T47D (cell line): Measurements from ENCODE around the gene LTBP1.

Experiments
- DNase-seq, 2 experiments: peaks; one replicate each; pipeline versions ENCODE4 v3.0.0 to v3.0.0-alpha.2; 2011 to 2012; ENCODE audit warnings: low read depth in 1 of 2, low spot score in 1 of 2
- JUND ChIP-seq: IDR thresholded peaks from 2 replicates; pipeline ENCODE4 v1.6.1; 2012; ENCODE audit warnings: low read depth
- in situ Hi-C: cut with HindIII; loops from 2 replicates; pipeline ENCODE4 v1.10.0; 2016; ENCODE audit warnings: low sequenced_read_pairs, low pct_unique_long_range_greater_than_20kb

Gene LTBP1

GRCh38 chr2:33122726-33123125 lies 176.0 kb downstream of the LTBP1 start:
- no peak for DNase-seq
- in situ Hi-C loops: no loop called here
- no peak for TF ChIP-seq JUND

- no peak for TF ChIP-seq JUND
- no peak for DNase-seq
- in situ Hi-C loops: no loop called here
Observed at GRCh38 chr2:33123216-33123615, 176.5 kb downstream of the LTBP1 start.

GRCh38 chr2:33126552-33126951 lies 179.8 kb downstream of the LTBP1 start:
- in situ Hi-C loops: no loop called here
- no peak for TF ChIP-seq JUND
- no peak for DNase-seq

GRCh38 chr2:33126958-33127357 lies 180.2 kb downstream of the LTBP1 start:
- no peak for DNase-seq
- in situ Hi-C loops: no loop called here
- TF ChIP-seq JUND: no peak

- in situ Hi-C loops: no loop called here
- no peak for DNase-seq
- TF ChIP-seq JUND: no peak
Observed at GRCh38 chr2:33129263-33130053, 182.7 kb downstream of the LTBP1 start.

- DNase-seq: peak in 1 of 2 experiments; percentile 2
- no peak for TF ChIP-seq JUND
- in situ Hi-C loops: no loop called here
Observed at GRCh38 chr2:33130054-33130447, 183.3 kb downstream of the LTBP1 start.

- TF ChIP-seq JUND: no peak
- peak in 1 of 2 experiments; percentile 4 for DNase-seq
- in situ Hi-C loops: no loop called here
Observed at GRCh38 chr2:33130544-33130943, 183.8 kb downstream of the LTBP1 start.

- DNase-seq: no peak
- in situ Hi-C loops: no loop called here
- TF ChIP-seq JUND: no peak
Observed at GRCh38 chr2:33131111-33131510, 184.4 kb downstream of the LTBP1 start.

- no peak for DNase-seq
- no peak for TF ChIP-seq JUND
- in situ Hi-C loops: no loop called here
Observed at GRCh38 chr2:33131749-33132148, 185.0 kb downstream of the LTBP1 start.

GRCh38 chr2:33133454-33133952 lies 186.8 kb downstream of the LTBP1 start:
- in situ Hi-C loops: no loop called here
- DNase-seq: no peak
- TF ChIP-seq JUND: no peak

GRCh38 chr2:33134086-33134771 lies 187.5 kb downstream of the LTBP1 start:
- TF ChIP-seq JUND: no peak
- in situ Hi-C loops: no loop called here
- peak in 1 of 2 experiments; percentile 55 for DNase-seq

- in situ Hi-C loops: no loop called here
- DNase-seq: no peak
- no peak for TF ChIP-seq JUND
Observed at GRCh38 chr2:33134791-33135560, 188.2 kb downstream of the LTBP1 start.
